Activated T-helper 1 cell treated with Interleukin-2 at 50 U/mL for 16 hours (primary cell): ENCODE measurements around the gene DALRD3.
A peak's percentile ranks its signal among the peaks of the same experiment; 100 is the strongest.

Experiments used
- DNase-seq: peaks from one replicate; pipeline ENCODE4 v3.0.0-alpha.2; 2020; ENCODE audit warnings: low read depth

The DALRD3 gene

GRCh38 chr3:49005998-49006397 lies 12.4 kb downstream of the DALRD3 start:
- no peak for DNase-seq

- DNase-seq, result no peak
Observed at GRCh38 chr3:49005303-49005680, 13.1 kb downstream of the DALRD3 start.

GRCh38 chr3:49004352-49005302 lies 13.8 kb downstream of the DALRD3 start:
- no peak for DNase-seq

DNA sequence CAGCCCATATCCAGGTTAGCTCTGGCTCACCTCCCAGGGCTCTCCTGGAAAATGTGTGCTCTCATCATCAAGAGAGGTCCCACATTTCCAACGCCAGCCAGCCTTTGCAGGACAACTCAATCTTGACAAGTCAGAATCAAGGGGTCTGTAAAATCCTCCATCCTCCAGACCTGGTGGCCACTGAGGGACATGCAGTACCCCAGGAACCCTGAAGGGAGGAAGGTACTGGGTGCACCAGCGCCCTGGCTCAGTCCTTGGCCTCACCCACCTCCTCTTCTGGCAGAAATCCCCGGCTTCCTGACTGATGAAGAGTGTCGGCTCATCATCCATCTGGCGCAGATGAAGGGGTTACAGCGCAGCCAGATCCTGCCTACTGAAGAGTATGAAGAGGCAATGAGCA lies 17.2 kb downstream of the DALRD3 start:
- no peak for DNase-seq

GRCh38 chr3:48999085-48999858 lies 19.1 kb downstream of the DALRD3 start:
- DNase-seq, result no peak

DNA sequence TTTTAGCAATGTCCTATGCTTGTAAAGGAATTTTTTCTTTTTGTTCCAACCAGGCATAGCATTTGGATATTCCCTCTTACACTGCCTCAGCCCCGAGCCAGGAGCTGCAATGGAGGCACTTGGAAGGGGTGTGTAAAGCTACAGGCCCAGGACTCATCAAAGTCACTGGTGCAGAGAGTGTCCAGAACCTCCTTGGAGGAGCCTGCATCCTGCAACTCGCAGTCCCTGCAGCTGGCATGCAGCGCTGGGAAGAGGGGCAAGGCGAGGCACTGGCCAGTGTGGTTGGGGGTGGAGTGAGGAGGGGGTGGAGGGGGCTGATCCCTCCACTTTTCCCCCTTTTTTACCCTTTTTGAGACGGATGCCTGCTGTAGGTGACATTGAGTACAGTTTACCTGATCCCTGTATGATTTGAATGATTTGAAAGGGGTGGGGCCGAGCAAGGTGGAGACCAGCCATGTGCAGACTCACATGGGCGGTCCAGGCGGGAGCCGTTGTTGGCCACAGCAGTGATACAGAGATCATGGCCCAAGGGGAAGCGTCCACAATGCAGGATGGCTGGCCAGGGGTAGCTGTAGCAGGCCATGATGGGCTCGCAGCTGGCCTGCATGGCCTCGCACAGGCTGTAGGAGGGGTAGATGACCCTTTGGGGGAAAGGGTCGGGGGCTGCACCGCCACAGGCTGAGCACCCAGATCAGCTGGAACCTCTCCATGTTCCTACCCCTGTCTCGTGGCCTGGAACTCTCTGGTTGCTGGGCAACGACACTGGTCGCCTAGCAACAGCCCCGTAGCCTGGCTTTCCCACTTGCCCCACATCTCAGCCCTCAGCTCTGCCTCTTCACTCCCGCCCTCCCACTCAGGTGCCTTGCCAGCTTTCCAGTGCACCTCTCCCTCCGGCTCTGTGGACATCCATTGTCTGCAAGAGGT lies 20.4 kb downstream of the DALRD3 start:
- no peak for DNase-seq

- DNase-seq, result no peak
Observed at GRCh38 chr3:48997102-48997635, 21.2 kb downstream of the DALRD3 start.

DNA sequence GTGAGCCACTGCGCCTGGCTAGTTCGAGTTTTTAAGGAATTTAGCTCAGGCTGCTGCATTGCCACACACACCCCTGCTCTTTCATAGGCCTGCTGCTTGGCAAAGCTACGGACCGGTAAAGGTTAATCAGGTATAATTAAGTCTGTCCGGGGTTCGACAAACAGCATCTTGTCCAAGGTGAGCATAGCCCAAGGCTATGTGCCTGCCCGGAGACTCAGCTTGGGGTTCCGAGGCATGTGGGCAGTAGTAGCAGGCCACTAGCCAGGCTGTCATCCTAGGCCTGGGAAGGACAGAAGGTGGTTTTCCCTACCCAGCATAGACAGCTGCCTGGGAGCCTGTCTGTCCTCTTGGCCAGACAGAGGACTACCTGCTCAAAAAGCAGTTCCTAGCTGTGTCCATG lies 21.7 kb downstream of the DALRD3 start:
- DNase-seq, result no peak

DNA sequence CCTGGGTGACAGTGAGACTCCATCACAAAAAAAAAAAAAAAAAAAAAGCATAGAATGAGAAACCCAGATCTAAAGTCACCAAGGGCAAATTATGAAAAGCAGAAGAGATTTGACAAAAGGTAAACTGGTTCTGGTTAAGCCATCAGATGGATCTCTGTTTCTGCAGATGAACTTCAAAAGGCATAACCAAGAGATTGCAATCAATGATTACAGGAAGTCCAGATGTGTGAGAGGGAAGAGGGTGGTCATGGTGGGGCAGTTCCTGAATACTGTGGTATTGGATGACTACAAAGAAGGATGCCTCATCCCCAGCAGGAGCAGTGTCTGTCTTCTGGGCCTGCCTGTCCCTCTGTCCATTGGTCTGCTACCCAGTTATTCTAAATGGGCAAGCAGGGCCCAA lies 24.5 kb downstream of the DALRD3 start:
- DNase-seq, result no peak

GRCh38 chr3:48991851-48992545 lies 26.4 kb downstream of the DALRD3 start:
- no peak for DNase-seq

GRCh38 chr3:48990636-48991469 lies 27.5 kb downstream of the DALRD3 start:
- DNase-seq, result no peak

DNA sequence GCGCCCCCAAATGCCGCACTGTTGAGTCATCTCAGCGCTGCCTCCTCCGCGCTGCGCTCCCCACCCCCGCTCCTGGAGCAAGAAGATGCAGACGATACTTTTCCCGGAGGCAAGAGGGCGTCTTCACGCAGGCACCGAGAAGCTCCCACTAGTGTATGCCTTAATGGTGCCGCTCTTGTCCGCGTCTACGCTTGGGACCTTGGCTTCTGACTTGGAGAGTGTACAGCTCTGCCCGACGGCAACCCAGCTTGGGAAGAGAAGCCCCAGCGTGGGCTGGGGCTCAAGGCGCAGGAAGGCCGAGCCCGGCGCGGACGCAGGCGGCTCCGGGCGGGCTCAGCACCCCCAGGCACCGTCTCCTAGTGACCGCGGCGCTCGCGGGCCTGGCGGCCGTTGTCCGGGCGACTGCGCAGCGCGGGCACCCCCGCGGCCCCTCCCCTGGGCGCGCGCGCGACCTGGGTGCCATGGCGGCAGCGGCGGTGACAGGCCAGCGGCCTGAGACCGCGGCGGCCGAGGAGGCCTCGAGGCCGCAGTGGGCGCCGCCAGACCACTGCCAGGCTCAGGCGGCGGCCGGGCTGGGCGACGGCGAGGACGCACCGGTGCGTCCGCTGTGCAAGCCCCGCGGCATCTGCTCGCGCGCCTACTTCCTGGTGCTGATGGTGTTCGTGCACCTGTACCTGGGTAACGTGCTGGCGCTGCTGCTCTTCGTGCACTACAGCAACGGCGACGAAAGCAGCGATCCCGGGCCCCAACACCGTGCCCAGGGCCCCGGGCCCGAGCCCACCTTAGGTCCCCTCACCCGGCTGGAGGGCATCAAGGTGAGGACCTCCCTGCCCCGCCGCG lies 28.4 kb downstream of the DALRD3 start, which contains the start of gene P4HTM:
Gene P4HTM (plus strand): TSS at position 446 of the 840 bp plus-strand sequence. CDS start 16 bp downstream, at position 462.
- DNase-seq, result peak; percentile 66

DNA sequence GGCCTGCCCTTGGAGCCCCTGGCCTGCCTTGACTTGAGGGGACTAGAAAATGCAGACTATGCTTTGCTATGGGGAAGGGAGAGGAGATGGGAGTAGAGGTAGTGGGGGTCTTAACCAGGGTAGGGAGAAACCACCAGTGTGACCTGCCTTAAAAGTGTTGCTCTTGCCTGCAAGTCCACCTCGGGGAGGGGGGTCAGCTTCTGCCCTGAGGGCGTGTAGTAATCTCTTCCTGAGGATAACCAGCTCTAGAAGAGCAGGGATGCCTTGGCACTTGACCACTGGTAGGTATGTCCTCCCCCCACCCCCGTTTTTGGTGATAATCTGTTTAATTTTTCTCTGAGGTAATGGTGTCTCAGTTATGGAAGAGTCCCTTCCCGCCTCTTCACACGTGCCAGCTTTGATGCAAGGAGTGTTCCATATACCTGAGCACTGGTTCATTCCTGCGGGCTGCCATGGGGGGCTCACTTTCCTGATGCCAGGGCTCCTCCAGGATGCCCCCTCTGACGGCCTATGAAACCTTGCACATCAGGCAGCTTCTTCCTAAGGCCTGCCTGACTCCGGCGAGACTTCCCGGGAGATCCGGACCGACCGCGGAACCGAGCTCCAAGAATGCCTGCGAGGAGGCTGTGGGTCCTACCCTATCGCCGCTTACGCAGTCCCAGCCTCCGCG lies 29.1 kb downstream of the DALRD3 start:
- no peak for DNase-seq

DNA sequence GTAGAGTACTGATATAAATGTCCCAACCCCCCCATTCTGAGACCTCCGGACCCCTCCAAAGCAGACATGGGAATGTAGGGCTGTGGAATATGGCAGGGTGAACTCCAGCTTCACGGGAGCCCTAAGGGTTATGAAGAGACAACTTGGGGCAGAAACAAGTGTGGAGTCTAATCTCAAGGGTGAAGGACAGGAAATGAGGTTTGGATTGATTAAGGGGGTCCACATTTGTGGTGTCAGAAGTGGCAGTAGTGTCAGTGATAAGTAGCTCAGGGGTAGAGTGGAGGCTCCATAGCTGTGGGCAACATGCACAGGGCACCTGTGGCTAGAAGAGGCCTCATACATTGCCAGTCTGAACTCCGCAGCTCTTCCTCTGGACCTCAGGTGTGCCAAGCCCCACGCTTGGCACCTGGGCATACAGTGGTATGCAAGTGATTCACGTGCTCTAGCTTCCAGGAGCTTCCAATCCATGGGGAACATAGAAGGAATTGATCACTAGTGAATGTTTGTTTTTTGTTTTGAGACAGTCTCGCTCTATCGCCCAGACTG lies 32.5 kb downstream of the DALRD3 start:
- no peak for DNase-seq

GRCh38 chr3:48984663-48985062 lies 33.7 kb downstream of the DALRD3 start:
- no peak for DNase-seq

DNA sequence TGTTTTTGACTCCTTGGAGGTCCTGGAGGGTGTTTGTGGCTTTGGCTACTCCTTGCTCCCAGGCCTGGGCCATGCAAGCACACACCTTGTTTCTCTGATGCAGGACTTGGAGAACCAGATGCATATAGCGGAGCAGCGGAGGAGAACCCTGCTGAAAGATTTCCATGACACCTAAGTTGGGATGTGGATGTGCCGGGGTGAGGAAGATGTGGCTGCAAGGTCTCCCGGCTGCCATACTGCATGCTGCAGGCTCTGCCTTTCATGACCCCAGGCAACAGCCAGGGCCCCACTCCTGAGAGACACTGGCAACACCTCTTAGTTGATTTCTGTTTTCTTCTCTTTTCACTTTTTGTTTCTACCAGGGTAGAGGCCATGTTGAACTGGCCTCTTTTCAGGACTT lies 35.3 kb downstream of the DALRD3 start:
- DNase-seq, result no peak

DNA sequence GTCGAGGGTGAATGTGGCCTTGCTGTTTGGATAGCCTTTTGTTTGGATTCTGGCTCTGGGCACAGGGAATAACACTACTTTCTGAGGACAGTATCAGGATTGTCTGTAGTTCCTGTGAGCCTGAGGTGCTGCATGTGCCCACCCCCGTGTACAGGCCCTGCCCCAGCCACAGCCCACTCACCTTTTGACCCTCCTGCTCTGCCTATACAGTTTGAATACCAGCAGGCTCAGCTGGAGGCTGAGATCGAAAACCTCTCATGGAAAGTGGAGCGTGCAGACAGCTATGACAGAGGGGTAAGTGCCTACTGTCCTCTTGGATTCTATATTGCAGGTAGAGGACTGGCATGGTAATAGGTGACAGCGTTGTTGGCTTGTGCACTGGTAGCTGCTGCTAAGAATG lies 35.7 kb downstream of the DALRD3 start:
- DNase-seq, result no peak

GRCh38 chr3:48982016-48982415 lies 36.4 kb downstream of the DALRD3 start:
- DNase-seq, result no peak
